ENCODE measurements around the gene PSG5.
"Not testable (repeated sequence)": the region's sequence is repeated elsewhere in the genome, so short reads cannot be mapped to it uniquely, and the experiment has no call there.

PSG5 gene

GRCh38 chr19:43124360-43124759 is 62.0 kb downstream of the PSG5 start:
- TF ChIP-seq CTCF (IDR thresholded peaks at IDR 0.05; ENCODE audit: extremely low read depth, insufficient read depth, missing control alignments) = no peak
- in situ Hi-C loops (cut with MboI; ENCODE audit: low pct_unique_long_range_greater_than_20kb, low sequenced_read_pairs, unreplicated experiment) = no loop called here
- DNase-seq (ENCODE audit: low spot score) = no peak

GRCh38 chr19:43120433-43121026 is 65.8 kb downstream of the PSG5 start:
- in situ Hi-C loops (cut with MboI; ENCODE audit: low pct_unique_long_range_greater_than_20kb, low sequenced_read_pairs, unreplicated experiment); DNase-seq (ENCODE audit: low spot score): not testable (repeated sequence)

GRCh38 chr19:43119526-43119925 is 66.8 kb downstream of the PSG5 start:
- DNase-seq (ENCODE audit: low spot score); in situ Hi-C loops (cut with MboI; ENCODE audit: low pct_unique_long_range_greater_than_20kb, low sequenced_read_pairs, unreplicated experiment): not testable (repeated sequence)
